ENCODE results near the gene BCLAF1. TPM values are rescaled to one million over a fixed set of nuclear protein-coding genes. Genes with fewer than 3 reads are reported as not detected.
A peak's percentile ranks its signal among the peaks of the same experiment; 100 is the strongest.

Gene BCLAF1
- total and polyA plus RNA-seq, 4 donors = 23.2 to 326 (median 68.5) TPM

- WGBS, 2 donors = 66 to 73% methylated on average over 8 of the region's 8 CpGs
- TF ChIP-seq CTCF (IDR thresholded peaks at IDR 0.05; ENCODE audit: control extremely low read depth, extremely low read depth) = no peak
- no peak for ATAC-seq (ENCODE audit: insufficient read depth, low FRiP score)
These were observed 36.5 kb upstream of the BCLAF1 start for GRCh38 chr6:136326038-136326553.

GRCh38 chr6:136324686-136325380, 35.2 kb upstream of the BCLAF1 start:
- no peak for ATAC-seq (ENCODE audit: insufficient read depth, low FRiP score)
- WGBS, 2 donors = 75 to 78% methylated on average over 10 of the region's 10 CpGs

More at GRCh38 chr6:136326038-136326553, 36.5 kb upstream of the BCLAF1 start:
- Histone ChIP-seq H3K27ac (ENCODE audit: low read depth in 1 of 2, low read length in 1 of 2) (no peak overlapping the region), H3K4me3 (no peak overlapping the region), H3K27me3 (ENCODE audit: control insufficient read depth in 3 of 3, insufficient read depth in 3 of 3, low read length in 2 of 3) (no peaks in the 10 kb centered on the region), H3K4me1 (ENCODE audit: control insufficient read depth in 5 of 5, insufficient read depth in 5 of 5, low read length in 5 of 5) (peaks cover 0 to 6% (median 0%) of the 10 kb centered on the region in 5 donors), H3K36me3 (ENCODE audit: control insufficient read depth in 4 of 4, insufficient read depth in 4 of 4, low read length in 4 of 4) (no peaks in the 10 kb centered on the region), H3K9me3 (ENCODE audit: control insufficient read depth in 4 of 4, insufficient read depth in 3 of 4, low read length in 3 of 4) (no peaks in the 10 kb centered on the region), H3K9ac (ENCODE audit: insufficient read depth in 1 of 2, low read length in 2 of 2) (no peak overlapping the region)
- DNase-seq = peak in 2 of 3 donors; percentile 35 to 49

GRCh38 chr6:136323431-136324112, 33.9 kb upstream of the BCLAF1 start:
- peaks cover 0 to 6% (median 0%) of the 10 kb centered on the region in 5 donors for H3K4me1 ChIP-seq (ENCODE audit: control insufficient read depth in 5 of 5, insufficient read depth in 5 of 5, low read length in 5 of 5)
- H3K4me3 ChIP-seq = no peak overlapping the region
- ATAC-seq (ENCODE audit: insufficient read depth, low FRiP score) (no peak), DNase-seq (peak in 2 of 3 donors; percentile 30 to 68)
- TF ChIP-seq CTCF (IDR thresholded peaks at IDR 0.05; ENCODE audit: control extremely low read depth, extremely low read depth) = no peak
- H3K9ac ChIP-seq (ENCODE audit: insufficient read depth in 1 of 2, low read length in 2 of 2) = no peak overlapping the region
- H3K36me3 ChIP-seq (ENCODE audit: control insufficient read depth in 4 of 4, insufficient read depth in 4 of 4, low read length in 4 of 4) = no peaks in the 10 kb centered on the region
- no peaks in the 10 kb centered on the region for H3K27me3 ChIP-seq (ENCODE audit: control insufficient read depth in 3 of 3, insufficient read depth in 3 of 3, low read length in 2 of 3)
- WGBS, 2 donors = 82 to 92% methylated on average over 10 of the region's 10 CpGs
- no peak overlapping the region for H3K27ac ChIP-seq (ENCODE audit: low read depth in 1 of 2, low read length in 1 of 2)
- H3K9me3 ChIP-seq (ENCODE audit: control insufficient read depth in 4 of 4, insufficient read depth in 3 of 4, low read length in 3 of 4) = no peaks in the 10 kb centered on the region

More at GRCh38 chr6:136324686-136325380, 35.2 kb upstream of the BCLAF1 start:
- H3K36me3 ChIP-seq (ENCODE audit: control insufficient read depth in 4 of 4, insufficient read depth in 4 of 4, low read length in 4 of 4) = no peaks in the 10 kb centered on the region
- peak in 2 of 3 donors; percentile 31 to 44 for DNase-seq
- no peak for TF ChIP-seq CTCF (IDR thresholded peaks at IDR 0.05; ENCODE audit: control extremely low read depth, extremely low read depth)
- H3K27ac ChIP-seq (ENCODE audit: low read depth in 1 of 2, low read length in 1 of 2) = no peak overlapping the region
- H3K9me3 ChIP-seq (ENCODE audit: control insufficient read depth in 4 of 4, insufficient read depth in 3 of 4, low read length in 3 of 4) = no peaks in the 10 kb centered on the region
- no peak overlapping the region for H3K4me3 ChIP-seq
- H3K4me1 ChIP-seq (ENCODE audit: control insufficient read depth in 5 of 5, insufficient read depth in 5 of 5, low read length in 5 of 5) = peaks cover 0 to 6% (median 0%) of the 10 kb centered on the region in 5 donors
- H3K27me3 ChIP-seq (ENCODE audit: control insufficient read depth in 3 of 3, insufficient read depth in 3 of 3, low read length in 2 of 3) = no peaks in the 10 kb centered on the region
- no peak overlapping the region for H3K9ac ChIP-seq (ENCODE audit: insufficient read depth in 1 of 2, low read length in 2 of 2)

Data from lung (tissue), 12 donors.